Measurements from ENCODE around the gene CMIP. TPM values are rescaled to one million over a fixed set of nuclear protein-coding genes. Genes with fewer than 3 reads are reported as not detected.
"Not testable (repeated sequence)": the region's sequence is repeated elsewhere in the genome, so short reads cannot be mapped to it uniquely, and the experiment has no call there.

Gene CMIP
- total RNA-seq, 4 donors from 2014 or later = 15.5 to 65.9 (median 20.2) TPM

DNA sequence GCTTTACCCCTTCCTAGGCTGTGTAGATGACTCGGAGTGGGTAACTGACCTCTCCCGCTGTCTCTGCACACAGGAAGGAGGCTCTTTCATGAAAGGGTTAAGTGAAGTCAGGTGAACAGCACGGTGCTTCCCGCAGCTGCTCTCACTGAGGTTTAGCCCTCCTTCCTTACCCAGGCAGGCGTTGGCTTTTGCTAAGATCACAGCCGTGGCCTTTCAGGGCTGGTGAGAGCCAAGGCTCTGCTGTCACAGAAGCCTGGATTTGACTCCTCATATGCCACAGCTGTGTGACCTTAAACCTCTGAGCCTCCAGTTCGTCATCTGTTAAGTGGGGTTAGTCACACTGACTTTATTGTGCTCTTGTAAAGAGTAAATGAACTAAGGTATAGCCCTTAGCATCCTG lies 243.6 kb downstream of the CMIP start:
- H3K9me3 ChIP-seq = no peaks in the 10 kb centered on the region
- no peak overlapping the region for H3K4me3 ChIP-seq (replicated peaks in 1 of 3)
- peaks cover under 1 to 5% of the 10 kb centered on the region in 2 donors for H3K36me3 ChIP-seq
- WGBS, 2 donors = 66 to 87% methylated on average over 4 to 7 of the region's 7 CpGs
- TF ChIP-seq POLR2A (IDR thresholded peaks at IDR 0.05) = no peak
- TF ChIP-seq, protein P1, sequence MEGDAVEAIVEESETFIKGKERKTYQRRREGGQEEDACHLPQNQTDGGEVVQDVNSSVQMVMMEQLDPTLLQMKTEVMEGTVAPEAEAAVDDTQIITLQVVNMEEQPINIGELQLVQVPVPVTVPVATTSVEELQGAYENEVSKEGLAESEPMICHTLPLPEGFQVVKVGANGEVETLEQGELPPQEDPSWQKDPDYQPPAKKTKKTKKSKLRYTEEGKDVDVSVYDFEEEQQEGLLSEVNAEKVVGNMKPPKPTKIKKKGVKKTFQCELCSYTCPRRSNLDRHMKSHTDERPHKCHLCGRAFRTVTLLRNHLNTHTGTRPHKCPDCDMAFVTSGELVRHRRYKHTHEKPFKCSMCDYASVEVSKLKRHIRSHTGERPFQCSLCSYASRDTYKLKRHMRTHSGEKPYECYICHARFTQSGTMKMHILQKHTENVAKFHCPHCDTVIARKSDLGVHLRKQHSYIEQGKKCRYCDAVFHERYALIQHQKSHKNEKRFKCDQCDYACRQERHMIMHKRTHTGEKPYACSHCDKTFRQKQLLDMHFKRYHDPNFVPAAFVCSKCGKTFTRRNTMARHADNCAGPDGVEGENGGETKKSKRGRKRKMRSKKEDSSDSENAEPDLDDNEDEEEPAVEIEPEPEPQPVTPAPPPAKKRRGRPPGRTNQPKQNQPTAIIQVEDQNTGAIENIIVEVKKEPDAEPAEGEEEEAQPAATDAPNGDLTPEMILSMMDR (IDR thresholded peaks at IDR 0.05) = no peak
- DNase-seq = no peak
- intact Hi-C loops (cut with DNase I) = no loop called here
- no peaks in the 10 kb centered on the region for H3K27me3 ChIP-seq
- H3K4me1 ChIP-seq = no peaks in the 10 kb centered on the region
- H3K27ac ChIP-seq = no peak overlapping the region

DNA sequence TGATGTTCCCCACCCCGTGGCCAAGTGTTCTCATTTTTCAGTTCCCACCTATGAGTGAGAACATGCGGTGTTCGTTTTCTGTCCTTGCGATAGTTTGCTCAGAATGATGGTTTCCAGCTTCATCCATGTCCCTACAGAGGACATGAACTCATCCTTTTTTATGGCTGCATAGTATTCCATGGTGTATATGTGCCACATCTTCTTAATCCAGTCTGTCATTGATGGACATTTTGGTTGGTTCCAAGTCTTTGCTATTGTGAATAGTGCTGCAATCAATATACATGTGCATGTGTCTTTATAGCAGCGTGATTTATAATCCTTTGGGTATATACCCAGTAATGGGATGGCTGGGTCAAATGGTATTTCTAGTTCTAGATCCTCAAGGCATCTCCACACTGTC lies 244.2 kb downstream of the CMIP start:
- H3K27ac ChIP-seq; H3K4me1 ChIP-seq; H3K4me3 ChIP-seq (replicated peaks in 1 of 3); intact Hi-C loops (cut with DNase I); H3K27me3 ChIP-seq; H3K9me3 ChIP-seq; H3K36me3 ChIP-seq; DNase-seq: not testable (repeated sequence)
- 87% methylated on average over 5 of the region's 5 CpGs for WGBS, 2 donors

DNA sequence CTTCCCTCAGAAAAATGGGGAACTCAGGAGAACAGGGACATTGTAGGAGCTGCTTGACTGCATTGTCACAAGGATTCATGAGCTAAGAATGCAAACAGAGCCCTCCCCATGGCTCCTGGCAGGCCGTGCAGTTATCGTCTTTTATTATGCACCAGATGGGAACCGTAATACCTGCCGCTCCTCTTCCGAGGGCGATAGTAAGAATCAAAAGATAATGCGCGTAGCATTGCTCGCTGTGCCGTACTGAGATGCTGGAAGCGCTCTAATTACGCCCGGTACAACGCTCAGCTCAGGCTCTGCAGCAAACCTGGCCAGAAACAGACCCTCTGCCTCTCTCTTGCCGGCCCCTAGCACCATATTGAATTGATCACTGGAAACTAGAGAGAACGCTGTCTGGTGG lies 247.4 kb downstream of the CMIP start:
- Histone ChIP-seq H3K36me3 (peaks cover 5 to 9% of the 10 kb centered on the region in 2 donors), H3K9me3 (no peaks in the 10 kb centered on the region), H3K27me3 (no peaks in the 10 kb centered on the region), H3K4me3 (replicated peaks in 1 of 3) (no peak overlapping the region), H3K4me1 (peaks cover 16 to 27% of the 10 kb centered on the region in 2 donors), H3K27ac (no peak overlapping the region)
- intact Hi-C loops (cut with DNase I) = no loop called here
- 96% methylated on average over 16 of the region's 16 CpGs for WGBS, 2 donors
- TF ChIP-seq, protein P1 (IDR thresholded peaks at IDR 0.05) = no peak
- no peak for TF ChIP-seq POLR2A (IDR thresholded peaks at IDR 0.05)
- no peak for DNase-seq

DNA sequence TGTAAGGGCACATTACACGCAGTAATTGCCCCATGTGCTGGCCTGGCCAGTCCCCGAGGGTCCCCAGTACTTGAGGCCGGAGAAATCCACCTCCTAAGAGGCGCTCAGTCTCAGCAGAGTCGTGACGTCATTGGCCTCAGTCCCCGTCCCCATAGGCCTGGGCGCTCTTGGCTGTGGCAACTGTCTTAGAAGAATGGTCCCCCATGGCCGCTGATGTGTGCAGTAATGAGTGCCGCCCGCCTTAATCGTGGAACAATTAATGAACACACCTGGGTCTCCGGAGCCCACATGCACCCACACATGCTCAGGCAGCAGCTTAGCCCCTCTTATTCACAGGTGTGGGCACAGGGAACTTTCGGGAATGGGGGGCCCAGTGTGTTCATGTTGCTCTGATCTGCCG lies 248.0 kb downstream of the CMIP start:
- intact Hi-C loops (cut with DNase I) = no loop called here
- peaks cover 16 to 27% of the 10 kb centered on the region in 2 donors for H3K4me1 ChIP-seq
- TF ChIP-seq POLR2A (IDR thresholded peaks at IDR 0.05) = no peak
- TF ChIP-seq, protein P1 (IDR thresholded peaks at IDR 0.05) = no peak
- H3K27ac ChIP-seq = no peak overlapping the region
- no peak for DNase-seq
- H3K4me3 ChIP-seq (replicated peaks in 1 of 3) = no peak overlapping the region
- no peaks in the 10 kb centered on the region for H3K9me3 ChIP-seq
- WGBS, 2 donors = 86 to 89% methylated on average over 5 to 13 of the region's 15 CpGs
- no peaks in the 10 kb centered on the region for H3K27me3 ChIP-seq
- H3K36me3 ChIP-seq = peaks cover 5 to 9% of the 10 kb centered on the region in 2 donors

DNA sequence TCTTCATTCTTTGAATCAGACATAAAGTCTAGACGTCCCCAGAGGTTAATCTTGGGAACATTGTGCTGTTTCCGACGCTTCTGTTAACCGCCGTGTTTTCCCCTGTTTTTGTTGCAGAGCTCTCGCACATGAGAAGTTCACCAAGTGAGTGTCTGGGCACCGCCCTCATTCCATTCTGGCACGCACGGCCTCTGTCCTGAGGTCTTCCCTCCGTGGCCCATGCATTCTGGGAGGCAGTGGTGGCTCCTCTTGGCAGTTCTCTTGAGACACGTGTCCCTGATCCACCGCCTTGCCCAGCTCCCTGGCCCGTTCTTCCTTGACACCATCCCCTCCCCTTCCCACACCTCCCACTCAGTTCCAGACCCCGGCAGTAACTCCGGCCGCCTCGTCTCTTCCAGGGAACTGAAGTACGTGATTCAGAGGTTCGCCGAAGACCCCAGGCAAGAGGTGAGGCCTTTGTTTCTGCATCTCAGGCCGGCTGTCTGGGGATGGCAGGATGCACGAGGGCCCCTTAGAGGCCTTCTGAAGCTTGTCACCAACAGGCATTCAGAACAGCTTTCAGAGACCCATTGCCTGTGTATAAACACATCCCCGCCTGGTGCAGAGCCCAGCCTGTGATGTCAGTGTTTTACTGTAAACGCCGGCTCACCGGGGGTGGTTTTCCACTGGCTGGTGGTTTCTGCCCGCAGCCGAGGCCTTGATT lies 248.6 kb downstream of the CMIP start:
- H3K9me3 ChIP-seq = no peaks in the 10 kb centered on the region
- no peak overlapping the region for H3K4me3 ChIP-seq (replicated peaks in 1 of 3)
- peaks cover 5 to 9% of the 10 kb centered on the region in 2 donors for H3K36me3 ChIP-seq
- intact Hi-C loops (cut with DNase I) = no loop called here
- TF ChIP-seq POLR2A (IDR thresholded peaks at IDR 0.05) = no peak
- TF ChIP-seq, protein P1 (IDR thresholded peaks at IDR 0.05) = no peak
- H3K4me1 ChIP-seq = peaks cover 16 to 27% of the 10 kb centered on the region in 2 donors
- peak overlapping the region in 1 of 3 donors; percentile 18 for H3K27ac ChIP-seq
- no peaks in the 10 kb centered on the region for H3K27me3 ChIP-seq
- no peak for DNase-seq
- 89 to 91% methylated on average over 28 of the region's 28 CpGs for WGBS, 2 donors

All from thyroid gland (tissue), 4 donors.